HG03097 (cell line): ENCODE data around the gene PACS2.

Source experiments
- ATAC-seq: cut with Tn5 transposase; IDR thresholded peaks from one replicate; pipeline ENCODE4 v1.9.1; 2021; ENCODE audit not compliant: unreplicated experiment, low FRiP score

The PACS2 gene

DNA sequence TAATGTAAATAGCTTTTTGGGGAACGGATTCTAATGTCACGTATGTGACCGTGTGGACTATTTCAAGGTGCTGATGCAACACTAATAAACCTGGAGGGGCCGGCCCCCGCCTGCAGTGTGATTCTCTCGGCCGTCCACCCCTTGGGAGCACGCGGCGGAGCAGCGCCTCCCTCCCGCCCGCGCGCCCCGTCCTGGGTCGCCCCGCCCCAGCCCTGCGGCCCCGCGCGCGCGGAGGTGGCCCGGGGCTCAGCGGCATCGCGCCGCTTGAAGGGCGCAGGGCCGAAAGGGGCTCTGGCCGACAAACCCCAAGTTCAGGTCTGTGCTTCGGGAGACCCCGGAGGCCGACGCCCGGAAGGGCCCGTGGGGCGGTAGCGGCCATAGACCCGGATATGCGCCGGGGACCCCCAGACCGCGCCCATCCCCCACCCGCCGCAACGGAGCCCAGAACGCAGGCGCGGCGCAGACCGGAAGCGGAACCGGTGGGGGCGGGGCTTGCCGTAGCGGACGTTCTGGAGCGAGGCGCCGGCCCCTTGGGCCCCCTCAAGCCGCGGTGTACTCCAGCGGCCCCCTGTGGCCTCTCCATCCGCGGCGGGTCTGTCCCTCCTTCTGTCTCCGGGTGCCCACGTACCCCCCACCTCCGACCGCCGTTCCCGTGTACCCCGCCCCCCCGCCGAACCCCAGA is 83.6 kb downstream of the PACS2 start, which contains the start of gene TEX22:
TSS of gene TEX22 (plus strand) at position 495 of the 682 bp plus-strand sequence. CDS start 803 bp downstream, outside the sequence.
- peak; percentile 69 for ATAC-seq

DNA sequence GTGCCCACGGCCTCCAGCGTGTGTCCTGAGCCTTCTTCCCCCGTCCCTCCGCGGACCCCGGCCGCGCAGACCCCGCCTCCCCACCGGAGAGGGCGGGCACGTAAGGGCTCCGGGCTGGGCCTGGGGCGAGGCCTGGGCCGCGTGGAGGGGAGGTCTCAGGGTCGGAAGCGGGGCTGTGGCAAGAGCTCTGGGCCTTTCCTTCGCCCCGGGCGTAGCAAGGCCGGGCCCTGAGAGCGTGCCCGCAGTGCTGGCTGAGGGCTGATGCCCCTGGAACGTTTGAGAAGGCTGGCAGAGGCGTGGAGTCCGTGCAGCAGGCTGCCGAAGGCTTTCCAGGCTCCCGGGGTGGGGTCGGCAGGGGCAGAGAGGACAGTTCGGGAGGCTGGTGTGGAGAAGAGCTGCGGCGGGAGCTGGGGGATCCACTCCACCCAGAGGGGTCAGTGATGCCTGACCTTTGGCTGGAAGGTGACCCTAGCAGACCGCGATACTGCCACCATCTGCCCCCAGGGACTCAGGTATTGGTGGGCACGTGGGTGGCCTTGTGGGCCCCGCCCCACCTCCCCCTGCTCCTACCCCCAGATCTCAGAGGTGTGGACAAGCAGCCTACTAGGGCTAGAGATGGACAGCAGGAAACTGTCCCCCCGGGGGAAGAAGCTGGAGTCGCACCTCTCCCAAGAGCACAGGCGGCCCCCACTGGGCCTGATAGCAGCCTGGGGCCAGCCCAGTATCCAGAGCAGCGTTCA is 84.3 kb downstream of the PACS2 start:
- ATAC-seq: peak; percentile 26

DNA sequence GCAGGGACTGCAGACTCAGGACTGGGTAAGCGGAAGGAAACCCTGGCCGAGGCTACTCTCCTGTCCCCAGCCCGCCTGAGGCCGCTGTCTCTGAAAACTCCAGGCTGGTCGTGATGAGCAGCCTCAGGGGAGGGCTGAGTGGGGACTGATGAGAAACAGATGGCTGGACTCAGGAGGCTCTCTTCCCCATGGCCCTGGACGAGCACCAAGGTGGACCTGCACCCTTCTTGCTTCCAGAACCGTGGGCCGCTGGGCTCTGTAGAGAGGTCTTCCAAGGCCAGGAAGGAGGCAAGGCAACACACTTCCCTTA is 84.9 kb downstream of the PACS2 start:
- no peak for ATAC-seq

DNA sequence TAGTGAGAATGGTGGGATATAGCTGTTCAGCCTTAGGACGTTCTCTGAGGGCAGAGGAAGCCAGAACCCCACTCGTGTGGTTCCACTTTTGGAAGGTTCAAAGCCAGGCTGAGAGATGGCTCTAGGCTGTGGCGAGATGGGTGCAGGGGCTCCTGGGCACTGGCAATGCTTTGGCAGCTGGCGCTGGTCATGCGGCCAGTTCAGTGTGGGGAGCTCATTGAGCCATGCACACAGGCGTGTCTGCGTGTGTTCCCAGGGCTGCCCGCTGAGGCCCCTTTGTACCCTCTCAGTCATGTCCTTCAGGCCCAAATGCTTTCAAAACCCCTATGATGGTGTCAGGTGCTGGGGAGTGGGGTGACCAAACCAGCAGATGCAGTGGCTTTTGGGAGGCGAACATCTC is 85.5 kb downstream of the PACS2 start:
- no peak for ATAC-seq

DNA sequence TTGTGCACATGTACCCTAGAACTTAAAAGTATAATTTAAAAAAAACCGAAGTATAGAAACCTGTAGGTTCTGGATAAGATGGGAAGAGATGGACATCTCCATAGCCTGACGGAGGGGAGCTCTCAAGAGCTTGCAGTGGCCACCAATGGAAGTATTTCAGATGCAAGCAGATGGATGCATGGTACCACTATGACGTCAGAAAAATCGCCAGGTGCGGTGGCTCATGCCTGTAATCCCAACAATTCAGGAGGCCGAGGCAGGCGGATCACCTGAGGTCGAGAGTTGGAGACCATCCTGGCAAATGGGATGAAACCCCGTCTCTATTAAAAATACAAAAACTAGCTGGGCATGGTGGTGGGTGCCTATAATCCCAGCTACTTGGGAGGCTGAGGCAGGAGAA is 87.2 kb downstream of the PACS2 start:
- ATAC-seq: no peak

DNA sequence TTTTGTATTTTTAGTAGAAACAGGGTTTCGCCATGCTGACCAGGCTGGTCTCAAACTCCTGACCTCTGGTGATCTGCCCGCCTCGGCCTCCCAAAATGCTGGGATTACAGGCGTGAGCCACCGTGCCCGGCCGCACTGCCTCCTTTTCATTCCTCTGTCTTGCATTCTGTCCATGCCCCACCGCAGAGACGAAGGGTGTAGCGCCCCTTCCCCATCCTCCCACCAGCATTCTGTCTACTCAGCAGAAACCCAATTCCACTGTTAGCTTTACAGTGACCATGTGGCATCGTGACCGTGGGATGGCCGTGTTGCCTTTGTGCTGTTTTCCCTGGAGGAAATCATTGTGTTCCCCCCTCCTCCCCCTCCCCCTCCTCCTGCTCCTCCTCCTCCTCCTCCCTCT is 94.0 kb downstream of the PACS2 start:
- ATAC-seq: no peak

DNA sequence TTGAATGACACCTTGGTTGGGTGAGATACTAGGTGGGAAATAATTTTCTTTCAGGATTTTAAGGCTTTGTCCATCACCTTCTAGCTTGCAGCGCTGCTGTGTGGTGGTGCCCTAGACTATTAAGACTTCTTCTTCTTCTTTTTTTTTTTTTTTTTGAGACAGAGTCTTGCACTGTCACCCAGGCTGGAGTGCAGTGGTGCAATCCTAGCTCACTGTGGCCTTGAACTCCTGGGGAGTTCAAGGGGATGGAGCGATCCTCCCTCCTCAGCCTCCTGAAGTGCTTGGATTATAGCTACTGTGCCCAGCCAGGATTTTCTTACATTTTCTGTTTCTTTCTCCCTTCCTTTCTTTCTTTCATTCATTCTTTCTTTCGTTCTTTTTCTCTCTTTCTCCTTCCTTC is 94.8 kb downstream of the PACS2 start:
- ATAC-seq: no peak

DNA sequence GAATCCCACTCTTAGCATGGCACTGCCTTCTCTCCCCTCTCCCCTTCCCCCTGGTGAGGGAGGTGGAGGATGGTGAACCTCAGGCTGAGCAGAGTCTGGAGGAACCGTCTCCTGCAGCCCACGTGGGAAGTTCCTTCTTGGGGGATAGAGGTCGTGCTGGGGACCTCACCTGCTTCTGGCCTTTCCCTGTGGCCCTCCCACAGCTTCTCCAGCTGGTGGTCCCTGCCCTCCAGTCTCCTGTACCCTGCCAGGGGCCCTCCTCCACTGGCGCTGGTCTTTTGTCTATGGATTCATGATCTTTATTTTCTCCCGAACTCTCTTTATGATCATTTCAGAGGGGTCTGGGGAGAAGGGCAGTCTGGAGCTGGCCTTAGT is 96.1 kb downstream of the PACS2 start:
- no peak for ATAC-seq

DNA sequence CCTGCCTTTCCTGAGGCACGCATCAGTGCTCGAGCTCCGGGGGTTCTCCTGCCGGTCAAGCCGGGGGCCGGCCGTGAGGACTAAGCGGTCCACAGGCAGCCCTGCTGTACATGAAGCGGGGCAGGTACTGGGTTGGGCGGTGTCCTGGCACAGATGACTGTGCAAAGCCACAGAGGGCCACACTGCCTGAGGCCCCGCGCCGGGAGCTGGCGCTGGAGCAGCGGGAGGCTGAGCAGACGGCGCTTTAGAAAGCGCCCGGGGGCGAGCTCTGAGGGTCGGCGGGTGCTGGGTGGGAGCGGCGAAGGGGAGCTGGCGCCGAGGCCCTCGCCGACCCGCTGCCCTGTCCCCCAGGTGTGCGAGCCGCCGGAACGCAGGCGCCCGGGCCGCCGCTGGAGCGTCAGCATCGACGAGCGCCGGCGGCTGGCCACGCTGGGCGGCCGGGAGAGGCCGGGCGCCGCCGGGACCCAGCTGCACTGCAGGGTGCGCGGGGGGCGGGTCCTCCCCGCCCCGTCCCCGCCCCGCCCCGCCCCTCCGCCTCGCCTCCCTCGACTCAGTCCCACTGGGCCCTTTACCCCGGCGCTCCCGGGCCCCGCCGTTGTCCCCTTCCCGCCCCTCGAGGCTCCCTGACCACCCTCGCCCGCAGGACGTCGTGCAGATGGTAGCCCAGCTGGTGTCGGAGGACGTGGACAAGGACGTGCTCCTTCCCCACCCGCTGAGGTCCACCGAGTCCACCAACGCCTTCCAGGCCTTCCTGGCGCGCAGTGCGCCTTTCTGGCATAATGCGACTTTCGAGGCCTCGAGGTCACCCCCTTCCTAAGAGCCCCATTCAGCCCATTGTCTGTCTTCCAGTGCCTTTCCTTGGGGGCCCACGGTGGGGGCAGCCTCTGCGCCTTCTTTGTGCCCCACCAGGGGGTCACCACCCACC is 96.7 kb downstream of the PACS2 start:
- no peak for ATAC-seq

DNA sequence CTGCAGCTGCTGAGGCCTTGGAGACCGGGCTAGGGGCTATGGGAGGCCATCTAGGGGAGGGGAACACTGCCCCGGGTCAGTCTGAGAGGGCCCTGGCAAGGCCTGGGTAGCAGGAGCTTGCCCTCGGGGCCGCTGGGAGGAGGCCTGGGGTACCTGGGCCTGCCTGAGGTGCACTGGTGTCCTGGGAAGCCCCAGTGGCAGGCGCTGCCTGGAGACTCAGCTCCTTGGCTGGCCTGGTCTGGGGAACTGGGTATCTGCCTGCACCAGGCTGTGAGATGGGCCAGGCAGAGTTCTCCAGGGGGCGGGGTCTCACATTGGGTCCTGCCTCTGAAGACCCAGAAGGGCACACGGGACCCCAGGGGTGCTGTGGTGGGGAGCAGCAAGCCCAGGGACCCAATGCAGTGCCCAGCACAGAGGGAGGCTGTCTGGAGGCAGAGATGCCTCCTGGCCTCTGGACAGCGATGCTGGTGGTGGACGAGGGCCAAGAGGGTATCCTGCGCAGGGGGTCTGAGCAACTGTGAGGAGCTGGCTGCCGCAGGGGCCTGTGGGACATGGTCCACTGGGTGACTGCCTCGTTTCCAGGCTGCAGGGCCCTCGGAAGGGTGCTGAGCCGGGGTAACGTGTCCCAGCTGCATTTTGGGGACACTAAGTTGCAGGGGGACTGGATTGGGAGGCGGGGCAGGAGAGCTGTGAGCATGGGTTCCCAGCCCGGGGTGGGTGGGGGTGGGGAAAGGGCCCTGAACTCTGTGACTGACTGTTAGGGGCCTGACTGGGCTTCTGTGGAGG is 97.6 kb downstream of the PACS2 start:
- ATAC-seq: no peak

DNA sequence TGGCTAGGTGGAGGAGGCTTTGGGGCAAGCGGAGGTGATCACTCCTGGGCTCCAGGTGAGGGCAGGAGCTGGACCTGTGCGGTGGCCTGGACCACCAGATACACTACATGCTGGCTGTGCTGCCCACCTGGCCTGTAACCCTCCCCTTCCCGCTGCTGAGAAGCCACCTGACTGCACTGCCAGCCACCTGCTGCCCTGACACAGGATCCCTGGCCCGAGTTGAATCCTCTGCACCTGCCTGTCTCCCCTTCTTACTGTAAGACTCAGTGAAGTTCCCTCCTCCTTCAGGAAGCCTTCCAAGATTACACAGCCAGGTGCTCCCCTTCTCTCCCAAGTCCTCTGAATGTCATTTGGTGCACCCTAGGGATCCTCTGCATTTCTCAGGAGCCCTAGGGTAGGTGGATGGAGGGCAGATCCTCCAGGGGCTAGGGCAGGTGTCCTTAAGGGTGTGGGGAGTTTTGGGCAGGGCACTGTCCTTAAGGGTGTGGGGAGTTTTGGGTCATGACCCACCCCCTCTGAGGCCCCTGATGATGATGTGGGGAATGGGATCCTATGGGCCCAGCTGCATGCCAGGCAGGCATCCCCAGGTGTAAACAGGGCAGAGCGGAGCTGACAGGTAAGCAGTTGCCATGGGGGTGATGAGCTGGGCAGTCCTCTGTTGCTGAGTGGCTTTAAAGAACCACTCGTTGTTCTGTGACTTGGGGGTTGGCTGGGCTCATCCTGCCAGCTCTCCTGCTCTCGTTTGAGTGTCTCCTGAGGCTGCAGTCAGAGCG is 98.4 kb downstream of the PACS2 start:
- no peak for ATAC-seq

DNA sequence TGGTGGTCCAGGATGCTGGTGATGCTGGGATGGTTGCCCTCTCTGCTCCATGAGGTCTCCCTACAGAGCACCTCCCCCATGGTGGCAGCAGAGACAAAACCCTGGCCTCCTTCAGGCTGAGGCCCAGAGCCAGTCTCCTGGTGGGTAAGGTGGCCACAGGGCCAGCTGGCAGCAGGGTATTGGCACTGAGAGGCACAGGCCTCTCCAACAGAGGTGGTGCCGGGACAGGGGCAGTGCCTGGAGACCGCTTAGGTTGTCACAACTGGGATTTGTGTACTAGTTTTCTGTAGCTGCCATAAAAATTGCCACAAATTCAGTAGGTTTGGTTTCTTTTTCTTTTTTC is 99.0 kb downstream of the PACS2 start:
- ATAC-seq: no peak

DNA sequence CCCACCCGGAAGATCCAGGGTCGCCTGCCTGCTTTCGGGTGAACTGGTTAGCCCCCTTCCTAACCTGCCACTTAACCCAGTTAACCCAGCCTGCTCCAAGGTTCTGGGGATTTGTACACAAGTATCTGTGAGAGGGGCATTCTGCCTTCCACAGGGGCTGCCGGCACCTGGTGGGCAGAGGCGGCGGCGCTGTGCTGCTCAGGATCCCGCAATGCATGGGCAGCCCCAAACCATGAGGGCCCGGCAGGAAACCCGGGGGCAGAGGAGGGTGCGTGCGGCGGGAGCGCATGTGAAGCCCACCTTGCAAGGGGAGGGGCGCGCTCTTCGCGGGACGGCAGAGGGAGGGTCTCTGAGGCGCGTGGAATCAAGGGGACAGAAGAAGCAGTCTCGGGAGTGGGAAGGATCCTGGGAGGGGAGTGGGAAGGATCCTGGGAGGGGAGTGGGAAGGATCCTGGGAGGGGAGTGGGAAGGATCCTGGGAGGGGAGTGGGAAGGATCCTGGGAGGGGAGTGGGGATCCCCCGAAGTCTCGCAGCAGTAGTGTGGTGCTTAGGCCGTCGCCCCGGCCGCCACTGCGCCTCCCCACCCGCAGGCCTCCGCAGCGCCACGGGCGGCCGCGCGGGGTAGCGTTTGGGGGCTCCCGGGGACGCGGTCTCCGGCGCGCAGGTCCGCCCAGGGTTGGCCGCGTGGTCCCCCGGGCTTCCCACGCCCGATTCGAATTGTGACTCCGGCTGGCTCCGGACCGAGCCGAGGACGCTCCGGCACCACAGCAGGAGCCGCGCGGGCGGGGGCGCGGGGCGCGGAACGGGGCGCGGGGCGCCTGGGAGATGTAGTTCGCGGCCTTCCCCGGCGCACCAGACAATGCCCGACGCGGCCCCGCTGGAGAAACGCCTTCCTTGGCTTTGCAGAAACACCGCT is 100.2 kb downstream of the PACS2 start:
- no peak for ATAC-seq

DNA sequence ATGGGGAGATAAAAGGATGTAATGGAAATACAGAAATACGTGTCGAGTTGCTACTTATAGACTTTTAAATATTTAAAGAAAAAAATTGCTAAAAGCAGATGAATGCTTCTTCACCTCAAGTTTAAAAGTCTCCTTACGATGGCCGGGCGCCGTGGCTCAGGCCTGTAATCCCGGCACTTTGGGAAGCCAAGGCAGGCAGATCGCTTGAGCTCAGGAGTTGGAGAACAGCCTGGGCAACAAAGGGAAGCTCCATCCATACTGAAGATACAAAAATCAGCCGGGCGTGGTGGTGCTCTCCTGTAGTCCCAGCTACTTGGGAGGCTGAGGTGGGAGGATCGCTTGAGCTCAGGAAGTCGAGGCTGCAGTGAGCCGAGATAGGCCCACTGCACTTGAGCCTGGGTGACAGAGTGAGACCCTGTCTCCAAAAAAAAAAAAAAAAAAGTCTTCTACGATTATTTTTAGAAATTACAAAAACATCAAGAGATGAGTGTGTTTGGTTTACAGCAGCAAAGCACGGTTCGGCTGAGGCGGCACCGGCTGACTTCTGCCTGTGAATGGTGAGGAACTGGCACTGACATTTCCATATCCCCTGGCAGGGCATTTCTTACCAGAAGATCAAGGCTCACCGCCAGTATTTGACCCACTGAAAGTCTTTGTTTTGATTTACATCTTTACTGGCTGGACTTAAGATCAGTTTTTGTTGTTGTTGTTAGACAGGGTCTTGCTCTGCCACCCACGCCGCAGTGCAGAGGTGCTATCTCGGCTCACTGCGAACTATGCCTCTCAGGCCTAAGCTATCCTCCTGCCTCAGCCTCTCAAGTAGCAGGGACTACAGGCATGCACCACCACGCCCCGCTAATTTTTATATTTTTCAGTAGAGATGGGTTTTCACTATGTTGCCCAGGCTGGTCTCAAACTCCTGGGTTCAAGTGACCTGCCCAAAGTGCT is 101.2 kb downstream of the PACS2 start:
- ATAC-seq: no peak

DNA sequence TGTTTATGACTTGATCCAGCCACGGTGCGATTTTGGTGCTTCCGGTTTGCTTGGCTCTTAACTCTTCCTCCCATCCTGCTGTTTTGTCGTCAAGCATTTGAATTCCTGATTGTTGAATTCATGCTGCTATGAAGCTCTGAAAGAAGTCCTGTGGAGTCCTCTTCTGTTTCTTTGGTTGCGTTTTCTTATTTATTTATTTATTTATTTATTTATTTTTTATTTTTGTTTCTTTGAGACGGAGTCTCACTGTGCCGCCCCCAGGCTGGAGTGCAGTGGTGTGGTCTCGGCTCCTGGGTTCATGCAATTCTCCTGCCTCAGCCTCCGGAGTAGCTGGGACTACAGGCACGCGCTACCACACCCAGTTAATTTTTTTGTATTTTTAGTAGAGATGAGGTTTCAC is 102.1 kb downstream of the PACS2 start:
- no peak for ATAC-seq

DNA sequence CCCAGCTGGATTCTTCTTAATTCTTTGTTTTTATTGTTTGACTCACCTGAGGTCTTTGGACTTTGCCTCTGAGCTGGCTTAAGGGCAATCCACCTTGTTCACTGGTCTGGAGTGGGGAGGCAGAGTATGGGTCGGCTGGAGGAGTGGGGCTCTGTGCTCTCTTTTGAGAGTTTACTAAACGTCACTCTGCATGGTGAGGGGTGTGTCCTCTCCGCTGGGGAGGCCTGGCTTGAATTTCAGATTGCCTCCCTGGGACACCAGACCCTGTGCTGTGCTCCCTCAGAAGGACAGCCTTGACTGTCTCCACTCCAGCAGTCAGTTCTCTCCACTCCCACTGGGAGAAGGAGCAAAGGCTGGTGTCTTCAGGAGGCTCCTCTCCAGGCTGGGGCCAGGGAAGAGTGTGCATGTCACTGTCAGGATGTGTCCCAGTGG is 103.2 kb downstream of the PACS2 start:
- no peak for ATAC-seq

DNA sequence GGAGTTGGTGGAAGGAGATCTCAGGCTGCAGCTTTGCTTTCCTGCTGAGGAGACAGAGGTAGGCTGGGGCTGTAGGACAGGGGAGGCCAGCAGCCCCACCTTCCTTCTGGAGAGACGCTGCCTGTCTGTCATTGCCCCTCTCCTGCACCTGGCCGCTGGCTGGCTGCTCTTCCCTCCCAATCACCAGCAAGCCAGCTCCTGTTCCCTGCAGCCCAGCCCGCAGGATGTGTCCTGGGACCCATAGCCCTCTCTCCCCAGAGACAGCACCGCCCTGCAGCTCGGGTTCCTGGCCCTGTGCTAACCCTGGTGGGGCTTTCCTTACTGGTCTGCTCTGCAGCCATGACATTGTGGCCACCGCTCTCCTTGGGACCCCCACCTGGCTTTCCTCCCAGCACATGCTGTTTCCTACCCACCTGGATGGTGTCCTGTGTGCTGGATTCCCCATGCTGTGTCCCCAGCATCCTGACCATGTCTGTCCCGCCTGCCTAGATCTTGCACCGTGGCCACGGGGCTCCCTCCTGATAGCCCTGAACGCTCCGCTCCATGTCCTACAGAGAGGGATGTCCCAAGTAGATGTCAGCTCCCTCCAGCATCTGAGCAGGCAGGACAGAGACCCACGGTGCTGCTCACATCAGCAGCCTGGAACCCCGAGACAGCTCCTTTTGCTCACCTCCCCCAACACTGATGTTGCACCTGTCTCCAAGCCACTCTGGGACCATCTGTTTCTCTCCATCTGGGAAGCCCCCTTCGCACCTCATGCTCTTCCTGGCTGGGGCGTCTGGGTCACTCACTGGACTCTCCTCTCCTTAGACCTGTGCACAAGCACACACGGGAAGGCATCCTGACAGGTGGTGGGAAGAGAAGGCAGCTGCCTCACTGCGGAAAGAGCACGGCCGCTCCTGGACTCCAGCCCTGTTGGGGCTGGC is 104.0 kb downstream of the PACS2 start:
- ATAC-seq: no peak
